Endothelial cell (in vitro differentiated cells): ENCODE data around the gene RIPOR3. TPM values are rescaled to one million over a fixed set of nuclear protein-coding genes. Genes with fewer than 3 reads are reported as not detected.

ENCODE experiments used
- DNase-seq: peaks from one replicate; pipeline ENCODE4 v3.0.0; 2021; ENCODE audit warnings: low spot score
- H3K27ac Mint-ChIP-seq: one replicate; pipeline ENCODE4 v1.8.0; 2021; ENCODE audit warnings: mixed read lengths, inconsistent platforms; ENCODE audit not compliant: unreplicated experiment
- H3K27me3 Mint-ChIP-seq: one replicate; pipeline ENCODE4 v1.8.0; 2021; ENCODE audit warnings: mild to moderate bottlenecking, moderate library complexity, mixed read lengths, inconsistent platforms; ENCODE audit not compliant: unreplicated experiment
- H3K36me3 Mint-ChIP-seq: one replicate; pipeline ENCODE4 v1.8.0; 2021; ENCODE audit warnings: mild to moderate bottlenecking, low read depth, mixed read lengths, inconsistent platforms; ENCODE audit not compliant: unreplicated experiment
- H3K4me1 Mint-ChIP-seq: one replicate; pipeline ENCODE4 v1.8.0; 2021; ENCODE audit warnings: mild to moderate bottlenecking, mixed read lengths, inconsistent platforms; ENCODE audit not compliant: unreplicated experiment
- H3K4me3 Mint-ChIP-seq: one replicate; pipeline ENCODE4 v1.8.0; 2021; ENCODE audit warnings: mild to moderate bottlenecking, mixed read lengths, inconsistent platforms; ENCODE audit not compliant: unreplicated experiment
- H3K9me3 Mint-ChIP-seq: one replicate; pipeline ENCODE4 v1.8.0; 2021; ENCODE audit warnings: mixed read lengths, inconsistent platforms; ENCODE audit not compliant: unreplicated experiment
- CTCF ChIP-seq: fragments of 200-600 bp; sonication (generic); IDR thresholded peaks from one replicate; pipeline ENCODE4 v1.5.0; 2021; ENCODE audit warnings: antibody characterized with exemption; ENCODE audit not compliant: unreplicated experiment
- total RNA-seq: library from RNA; stranded (reverse); fragmentation: NEBNext Ultra II Directional; extraction: Animal tissue kit (Norgen Biotek cat#: 25700); gene quantifications from one replicate; pipeline ENCODE4 v1.2.1, GENCODE V29; 2021; ENCODE audit not compliant: unreplicated experiment

RIPOR3 gene
- total RNA-seq, 1 donor from 2014 or later = 11.2 TPM

- Mint-ChIP-seq H3K4me3 (no peak overlapping the region), H3K27ac (no peak overlapping the region), H3K36me3 (no peaks in the 10 kb centered on the region), H3K27me3 (peaks cover 7% of the 10 kb centered on the region), H3K9me3 (no peaks in the 10 kb centered on the region), H3K4me1 (peaks cover 5% of the 10 kb centered on the region)
- no peak for TF ChIP-seq CTCF
- DNase-seq = no peak
These were observed 35.8 kb upstream of the RIPOR3 start for GRCh38 chr20:50726955-50727791.

DNA sequence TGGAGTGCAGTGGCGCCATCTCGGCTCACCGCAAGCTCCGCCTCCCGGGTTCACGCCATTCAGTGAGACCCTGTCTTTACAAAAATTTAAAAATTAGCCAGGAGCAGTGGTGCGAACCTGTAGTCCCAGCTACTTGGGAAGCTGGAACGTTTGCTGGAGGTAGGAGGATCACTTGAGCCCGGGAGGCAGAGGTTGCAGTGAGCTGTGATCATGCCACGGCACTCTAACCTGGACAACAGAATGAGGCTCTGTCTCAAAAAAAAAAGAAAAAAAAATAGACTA, 34.3 kb upstream of the RIPOR3 start:
- Mint-ChIP-seq H3K9me3 (no peaks in the 10 kb centered on the region), H3K36me3 (no peaks in the 10 kb centered on the region), H3K4me1 (peaks cover 5% of the 10 kb centered on the region), H3K27me3 (peaks cover 3% of the 10 kb centered on the region), H3K4me3 (no peak overlapping the region), H3K27ac (no peak overlapping the region)
- no peak for DNase-seq
- TF ChIP-seq CTCF = no peak

- Mint-ChIP-seq H3K4me1 (peaks cover under 1% of the 10 kb centered on the region), H3K27me3 (peaks cover under 1% of the 10 kb centered on the region), H3K4me3 (no peak overlapping the region), H3K36me3 (no peaks in the 10 kb centered on the region), H3K9me3 (no peaks in the 10 kb centered on the region), H3K27ac (no peak overlapping the region)
- no peak for DNase-seq
- no peak for TF ChIP-seq CTCF
These were observed 33.7 kb upstream of the RIPOR3 start for GRCh38 chr20:50724851-50725723.

GRCh38 chr20:50724112-50724725, 32.9 kb upstream of the RIPOR3 start:
- H3K36me3 Mint-ChIP-seq = no peaks in the 10 kb centered on the region
- H3K4me1 Mint-ChIP-seq = no peaks in the 10 kb centered on the region
- no peak overlapping the region for H3K4me3 Mint-ChIP-seq
- no peaks in the 10 kb centered on the region for H3K9me3 Mint-ChIP-seq
- H3K27me3 Mint-ChIP-seq = no peaks in the 10 kb centered on the region
- no peak for TF ChIP-seq CTCF
- H3K27ac Mint-ChIP-seq = no peak overlapping the region
- DNase-seq = no peak
